A549 (cell line): ENCODE data around the gene STOX2. TPM values are rescaled to one million over a fixed set of nuclear protein-coding genes. Genes with fewer than 3 reads are reported as not detected.
A peak's percentile ranks its signal among the peaks of the same experiment; 100 is the strongest.

Experiments
- ATAC-seq, 2 experiments: fragments of 200-7000 bp in 1 of 2; fragments of >200 bp in 1 of 2; cut with Nextera tagmentation in 1 of 2; cut with Tn5 transposase in 1 of 2; 3 replicates each; pipeline versions ENCODE4 v1.8.0 to v1.9.1; 2018 to 2020; ENCODE audit warnings: mild to moderate bottlenecking in 1 of 2, moderate library complexity in 1 of 2
- CTCF ChIA-PET: fragments of 300-600 bp; sonication (Branson Sonifier 250); formaldehyde crosslinking; extraction: SDS; loops from one replicate; lab custom pipeline; 2021; ENCODE audit warnings: antibody characterized with exemption, inconsistent platforms; lab: Yijun Ruan, JAX
- POLR2A ChIA-PET: fragments of 350-600 bp; formaldehyde crosslinking; extraction: SDS; loops from one replicate; lab custom pipeline; 2021; ENCODE audit warnings: antibody characterized with exemption, inconsistent platforms; lab: Yijun Ruan, JAX
- DNase-seq, 2 experiments: peaks; one replicate each; pipeline versions ENCODE4 v3.0.0 to v3.0.0-alpha.2; 2011 to 2016; ENCODE audit warnings: low read depth in 1 of 2, low spot score in 1 of 2
- FAIRE-seq: peaks from 2 replicates; lab custom pipeline; 2011; peaks lifted over from hg19 to GRCh38; lab: Jason Lieb, UNC
- H3K27ac ChIP-seq, 2 experiments: fragments of >200 bp; sonication (Bioruptor Twin); formaldehyde crosslinking; 3 replicates each; pipeline ENCODE4 v1.5.1; 2016 to 2017
- H3K4me1 ChIP-seq: fragments of >200 bp; sonication (Bioruptor Twin); formaldehyde crosslinking; 3 replicates; pipeline ENCODE4 v1.6.1; 2016
- H3K4me2 ChIP-seq: fragments of >200 bp; sonication (Bioruptor Twin); formaldehyde crosslinking; 3 replicates; pipeline ENCODE4 v1.6.1; 2016
- H3K4me3 ChIP-seq: fragments of >200 bp; sonication (Bioruptor Twin); formaldehyde crosslinking; 3 replicates; pipeline ENCODE4 v1.5.1; 2016
- H3K9me3 ChIP-seq: fragments of >200 bp; sonication (Bioruptor Twin); formaldehyde crosslinking; 3 replicates; pipeline ENCODE4 v1.6.1; 2016
- BCL3 ChIP-seq: fragments of >200 bp; sonication (Bioruptor Twin); formaldehyde crosslinking; IDR thresholded peaks from 3 replicates; pipeline ENCODE4 v1.6.1; 2016
- CBX2 ChIP-seq: fragments of 200-600 bp; sonication (generic); IDR thresholded peaks from 2 replicates; pipeline ENCODE4 v1.6.1; 2016; ENCODE audit warnings: low read depth, mild to moderate bottlenecking, borderline replicate concordance
- CBX8 ChIP-seq: fragments of 200-600 bp; sonication (generic); IDR thresholded peaks from 2 replicates; pipeline ENCODE4 v1.6.1; 2016
- CHD2 ChIP-seq: fragments of 150-350 bp; IDR thresholded peaks from 2 replicates; pipeline ENCODE4 v1.6.1; 2014; ENCODE audit warnings: low read length; ENCODE audit not compliant: partially characterized antibody
- EHF ChIP-seq: fragments of 250-450 bp; sonication (Bioruptor Pico); IDR thresholded peaks from 2 replicates; pipeline ENCODE4 v1.5.0; 2020; ENCODE audit warnings: mild to moderate bottlenecking
- ELK1 ChIP-seq: fragments of 150-350 bp; IDR thresholded peaks from 2 replicates; pipeline ENCODE4 v1.6.1; 2014; ENCODE audit warnings: low read depth, mild to moderate bottlenecking, low read length
- HMGXB4 ChIP-seq: fragments of 250-450 bp; sonication (Bioruptor Pico); IDR thresholded peaks from 2 replicates; pipeline ENCODE4 v1.5.0; 2021; ENCODE audit warnings: mild to moderate bottlenecking, moderate library complexity, borderline replicate concordance
- HOXA7 ChIP-seq: fragments of 250-450 bp; sonication (Bioruptor Pico); IDR thresholded peaks from 2 replicates; pipeline ENCODE4 v1.5.0; 2020; ENCODE audit warnings: mild to moderate bottlenecking, moderate library complexity
- JUN ChIP-seq, 2 experiments: fragments of >200 bp; sonication (Bioruptor Twin); formaldehyde crosslinking; IDR thresholded peaks; 2 replicates in 1 of 2; 3 replicates in 1 of 2; pipeline ENCODE4 v1.6.1; 2016 to 2017
- NPAS2 ChIP-seq: fragments of 250-450 bp; sonication (Bioruptor Pico); IDR thresholded peaks from 2 replicates; pipeline ENCODE4 v1.8.0; 2022; ENCODE audit warnings: mild to moderate bottlenecking, moderate library complexity, borderline replicate concordance
- PBX3 ChIP-seq: IDR thresholded peaks from 2 replicates; pipeline ENCODE4 v1.6.1; 2012
- RCOR1 ChIP-seq: fragments of 150-350 bp; IDR thresholded peaks from 2 replicates; pipeline ENCODE4 v1.6.1; 2014; ENCODE audit warnings: antibody characterized with exemption, low read length, low read depth
- REST ChIP-seq: fragments of 200-600 bp; sonication (generic); IDR thresholded peaks from 2 replicates; pipeline ENCODE4 v1.6.1; 2016; ENCODE audit warnings: antibody characterized with exemption, mild to moderate bottlenecking, moderate library complexity
- RNF2 ChIP-seq: fragments of 200-600 bp; sonication (generic); IDR thresholded peaks from 2 replicates; pipeline ENCODE4 v1.6.1; 2016; ENCODE audit warnings: low read depth, mild to moderate bottlenecking, antibody characterized with exemption, moderate library complexity, borderline replicate concordance
- SMC3 ChIP-seq: fragments of >200 bp; sonication (Bioruptor Twin); formaldehyde crosslinking; IDR thresholded peaks from 3 replicates; pipeline ENCODE4 v1.6.1; 2018; ENCODE audit warnings: inconsistent platforms
- ZC3H11A ChIP-seq: fragments of 450-650 bp; IDR thresholded peaks from 2 replicates; pipeline ENCODE4 v1.6.1; 2014; ENCODE audit warnings: antibody characterized with exemption, mild to moderate bottlenecking
- ZFP36 ChIP-seq: fragments of 450-650 bp; IDR thresholded peaks from 2 replicates; pipeline ENCODE4 v1.6.1; 2014; ENCODE audit warnings: borderline replicate concordance; ENCODE audit not compliant: partially characterized antibody
- ZNF302 ChIP-seq: fragments of 250-450 bp; sonication (Bioruptor Pico); IDR thresholded peaks from 2 replicates; pipeline ENCODE4 v1.9.0; 2021; ENCODE audit warnings: inconsistent platforms, mild to moderate bottlenecking, moderate library complexity
- ZSCAN20 ChIP-seq: fragments of 250-450 bp; sonication (Bioruptor Pico); IDR thresholded peaks from 2 replicates; pipeline ENCODE4 v1.8.0; 2022; ENCODE audit warnings: mild to moderate bottlenecking, moderate library complexity
- WGBS: methylation state at CpG from one replicate; pipeline ENCODE4 v1.1.6; 2017; ENCODE audit errors: missing lambda C conversion rate; 5-methylcytosine and 5-hydroxymethylcytosine counted together
- polyA plus RNA-seq, 4 experiments: library from polyadenylated mRNA; depleted of rRNA in 3 of 4; stranded (reverse); fragments of >200 nt; fragmentation: RNase III in 1 of 4; extraction: RNeasy Plus Mini Kit Qiagen cat#74134 plus additional on column Dnase treatment in 1 of 4; gene quantifications; 2 replicates in 3 of 4; 3 replicates in 1 of 4; pipeline ENCODE4 v1.2.3, GENCODE V29; 2011 to 2017

STOX2 gene
- polyA plus RNA-seq, 2 of the 4 experiments (the other 2 are of a cell fraction), result 2.7 to 5.2 TPM

- TF ChIP-seq JUN (IDR thresholded peaks at IDR 0.05), result no peak
Observed at GRCh38 chr4:183959319-183960045, 54.4 kb downstream of the STOX2 start (continued).

GRCh38 chr4:183960046-183960420, 54.9 kb downstream of the STOX2 start:
- TF ChIP-seq CBX8, result no peak
- no peak for TF ChIP-seq ZNF302 (CRISPR knock-in tag)
- TF ChIP-seq RNF2, result no peak
- TF ChIP-seq ZC3H11A, result no peak
- TF ChIP-seq HMGXB4, result no peak
- TF ChIP-seq BCL3, result no peak
- no peak for TF ChIP-seq CHD2
- TF ChIP-seq ZSCAN20 (CRISPR knock-in tag), result no peak
- TF ChIP-seq PBX3, result no peak
- no peak for TF ChIP-seq CBX2
- no peak for TF ChIP-seq NPAS2 (CRISPR knock-in tag)
- no peak for TF ChIP-seq REST
- no peak for TF ChIP-seq ELK1
- no peak for TF ChIP-seq EHF
- no peak for TF ChIP-seq ZFP36
- no peak for TF ChIP-seq SMC3
- no peak for TF ChIP-seq RCOR1
- TF ChIP-seq HOXA7 (CRISPR knock-in tag), result no peak
- H3K4me1 ChIP-seq, result no peaks in the 10 kb centered on the region
- ATAC-seq (peak; percentile 43 to 64; a peak in 3 of 6 replicates), DNase-seq (peak; percentile 17 to 39), FAIRE-seq (no peak)
- peak overlapping the region; percentile 6; the same call in 1 of the 3 replicates for H3K4me2 ChIP-seq
- ChIA-PET POLR2A (interaction anchor here (0.8 kb wide), 1 partner anchor 28 kb away, joined by 3 read pairs; no protein-coding TSS in a partner anchor), CTCF (no interaction called here)
- H3K9me3 ChIP-seq, result no peaks in the 10 kb centered on the region
- WGBS, result 77% methylated on average over 8 of the region's 8 CpGs
- no peak overlapping the region for H3K27ac ChIP-seq
- H3K4me3 ChIP-seq, result no peak overlapping the region
